Epidermal melanocyte (primary cell): ENCODE data around the gene LCNL1.

Experiments used
- DNase-seq: peaks from one replicate; pipeline ENCODE4 v3.0.0; 2011; ENCODE audit warnings: low spot score; ENCODE audit not compliant: insufficient read length

The LCNL1 gene

DNA sequence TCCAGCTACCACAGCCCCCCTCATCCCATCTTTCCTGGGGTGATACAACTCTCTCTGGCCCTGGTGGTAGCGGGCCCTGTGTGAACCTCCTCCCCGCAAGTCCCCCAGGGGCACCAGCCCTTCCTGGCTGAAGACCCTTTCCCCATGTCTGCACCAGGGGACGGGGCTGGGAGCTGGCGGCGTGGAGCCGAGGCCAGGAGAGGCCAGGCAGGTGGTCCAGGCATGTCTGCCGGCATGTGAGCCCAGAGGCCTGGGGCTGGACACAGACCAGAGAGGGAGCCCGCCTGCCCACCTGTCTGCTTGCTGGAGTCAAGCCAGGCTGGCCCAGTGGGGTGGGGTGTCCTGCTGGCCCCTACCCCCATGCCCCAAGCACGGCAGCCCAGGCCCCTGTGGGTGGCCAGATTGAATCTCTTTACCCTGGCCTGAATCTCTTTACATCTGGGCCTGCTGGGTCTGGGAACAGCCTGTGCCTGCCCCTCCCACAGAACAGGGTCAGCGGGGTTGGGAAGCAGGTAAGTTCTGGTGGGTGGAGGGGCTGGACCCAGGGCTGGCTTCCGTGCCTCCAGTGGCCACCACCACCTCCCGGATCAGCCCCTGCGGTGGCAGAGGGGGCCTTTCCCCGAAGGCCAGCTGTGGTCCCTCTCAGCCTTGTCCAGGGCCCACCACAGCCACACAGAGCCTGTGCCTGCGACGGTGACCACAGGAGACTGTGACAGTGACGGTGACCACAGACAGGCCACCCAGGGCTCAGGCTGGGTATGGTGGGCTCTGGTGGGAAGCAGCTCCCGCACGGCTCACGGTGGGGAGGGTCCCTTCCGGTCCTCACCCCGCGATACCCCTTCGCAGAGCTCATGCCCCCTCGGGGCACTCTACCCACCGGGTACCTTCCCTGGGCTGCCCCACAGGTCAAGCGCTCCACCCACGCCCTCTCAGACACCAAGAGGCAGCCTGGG is 23.6 kb upstream of the LCNL1 start:
- no peak for DNase-seq

DNA sequence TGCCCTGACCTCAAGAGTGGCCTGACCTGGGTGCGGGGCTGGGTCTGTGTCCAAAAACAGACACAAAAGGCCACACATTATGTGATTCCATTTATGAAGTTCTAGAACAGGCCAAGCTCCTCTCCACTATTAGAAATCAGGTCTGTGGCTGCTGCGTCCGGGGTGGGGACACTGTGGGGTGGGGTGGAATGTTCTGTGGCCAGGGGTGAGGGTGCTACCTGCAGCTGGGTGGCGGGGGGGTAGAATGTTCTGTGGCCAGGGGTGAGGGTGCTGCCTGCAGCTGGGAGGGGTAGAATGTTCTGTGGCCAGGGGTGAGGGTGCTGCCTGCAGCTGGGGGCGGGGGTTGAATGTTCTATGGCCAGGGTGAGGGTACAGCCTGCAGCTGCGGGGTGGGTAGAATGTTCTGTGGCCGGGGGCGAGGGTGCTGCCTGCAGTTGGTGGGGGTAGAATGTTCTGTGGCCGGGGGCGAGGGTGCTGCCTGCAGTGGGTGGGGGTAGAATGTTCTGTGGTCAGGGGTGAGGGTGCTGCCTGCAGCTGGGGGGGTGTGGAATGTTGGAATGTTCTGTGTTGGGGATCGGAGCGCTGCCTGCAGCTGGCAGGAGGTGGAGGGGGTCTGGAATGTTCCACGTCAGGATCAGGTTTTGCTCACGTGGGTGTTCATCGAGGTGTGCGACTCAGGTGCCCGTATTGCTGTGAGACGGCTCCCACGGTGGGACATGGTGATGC is 22.4 kb upstream of the LCNL1 start:
- DNase-seq = no peak

DNA sequence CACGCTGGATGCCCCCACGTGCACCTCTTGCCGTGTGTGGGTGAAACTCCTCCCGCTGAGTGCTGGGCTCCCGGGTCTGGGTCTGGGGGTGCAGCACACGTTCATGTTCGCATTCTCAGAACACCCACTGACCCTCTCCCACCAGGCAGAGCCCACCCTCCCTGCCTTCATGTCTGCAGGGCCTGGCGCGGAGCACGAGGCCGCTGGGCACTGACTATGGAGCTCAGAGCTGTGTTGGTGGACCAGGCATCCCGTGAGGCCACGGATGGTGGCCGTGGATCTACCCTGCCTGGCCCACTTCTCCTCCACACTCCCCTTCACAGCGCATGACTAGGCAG is 21.9 kb upstream of the LCNL1 start:
- DNase-seq = no peak

DNA sequence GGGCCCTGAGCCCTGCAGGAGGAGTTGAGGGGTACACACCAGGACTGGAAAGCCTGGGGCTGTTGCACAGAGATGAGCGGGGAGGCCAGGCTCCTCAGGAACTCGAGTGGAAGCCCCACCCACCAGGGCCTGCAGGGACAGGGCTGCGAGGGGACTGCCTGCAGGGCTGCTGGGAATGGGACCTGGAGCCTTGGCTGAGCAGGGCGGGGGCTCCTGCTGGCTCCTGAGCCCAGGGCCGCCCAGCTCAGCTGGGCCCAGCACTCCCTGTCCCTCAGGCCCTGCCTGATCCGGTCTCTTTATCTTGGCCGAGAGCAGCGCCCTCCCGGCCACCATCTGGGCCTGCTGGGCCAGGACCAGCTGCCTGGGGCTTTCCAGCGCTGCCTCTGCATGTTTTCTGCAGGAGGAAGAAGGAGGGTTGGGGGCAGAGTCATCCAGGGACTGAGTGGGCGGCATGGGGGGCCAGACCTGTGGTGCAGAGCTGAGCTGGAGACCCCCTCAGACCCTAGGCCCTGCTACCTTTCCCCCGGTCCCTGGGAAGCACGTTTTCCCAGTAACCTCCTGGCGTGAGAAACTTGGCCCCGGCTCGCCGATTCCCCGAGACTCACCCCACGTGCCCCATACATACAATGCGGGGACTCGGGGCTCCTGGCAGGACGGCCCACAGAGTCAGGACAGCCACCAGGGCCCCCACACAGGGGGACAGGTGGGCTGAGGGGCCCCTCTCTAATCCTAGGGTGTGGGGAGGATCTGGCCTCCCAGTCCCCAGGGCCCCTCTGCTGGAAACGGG is 21.3 kb upstream of the LCNL1 start:
- no peak for DNase-seq

DNA sequence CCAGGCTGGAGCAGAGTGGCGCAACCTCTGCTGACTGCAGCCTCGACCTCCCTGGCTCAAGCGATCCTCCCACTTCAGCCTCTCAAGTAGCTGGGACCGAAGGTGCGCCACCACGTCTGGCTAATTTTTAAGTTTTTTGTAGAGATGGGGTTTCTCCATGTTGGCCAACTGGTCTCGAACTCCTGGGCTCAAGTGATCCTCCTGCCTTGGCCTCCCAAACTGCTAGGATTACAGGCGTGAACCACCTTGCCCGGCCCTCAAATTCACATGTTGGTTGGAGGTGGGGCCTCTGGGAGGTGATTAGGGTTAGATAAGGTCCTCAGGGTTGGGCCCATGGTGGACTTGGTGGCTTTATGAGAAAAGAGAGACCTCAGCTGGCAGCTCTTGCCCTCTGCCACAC is 20.6 kb upstream of the LCNL1 start:
- no peak for DNase-seq

DNA sequence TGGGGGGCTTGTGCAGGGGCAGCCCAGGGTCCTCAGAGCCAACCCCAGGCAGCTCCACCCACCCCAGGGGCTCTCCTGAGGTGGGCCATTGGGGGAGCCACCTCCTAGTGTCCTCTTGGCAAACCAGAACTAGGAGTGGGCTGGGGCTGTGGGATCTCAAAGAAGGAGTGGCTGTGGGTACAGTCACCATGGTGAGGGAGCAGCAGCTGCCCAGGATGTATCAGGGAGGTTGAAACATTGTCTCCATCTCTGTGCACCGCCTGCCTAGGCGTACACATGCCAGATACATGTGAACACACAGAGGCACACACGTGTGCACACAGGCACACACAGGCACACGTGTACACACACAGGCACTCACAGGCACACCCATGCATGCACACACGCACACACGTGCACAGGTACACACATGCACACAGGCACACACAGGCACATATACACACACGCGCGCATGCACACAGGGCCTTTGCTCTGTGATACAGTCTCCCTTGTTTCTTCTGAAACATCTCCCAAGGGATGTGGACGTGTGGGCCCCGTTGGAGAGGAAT is 20.0 kb upstream of the LCNL1 start:
- no peak for DNase-seq

DNA sequence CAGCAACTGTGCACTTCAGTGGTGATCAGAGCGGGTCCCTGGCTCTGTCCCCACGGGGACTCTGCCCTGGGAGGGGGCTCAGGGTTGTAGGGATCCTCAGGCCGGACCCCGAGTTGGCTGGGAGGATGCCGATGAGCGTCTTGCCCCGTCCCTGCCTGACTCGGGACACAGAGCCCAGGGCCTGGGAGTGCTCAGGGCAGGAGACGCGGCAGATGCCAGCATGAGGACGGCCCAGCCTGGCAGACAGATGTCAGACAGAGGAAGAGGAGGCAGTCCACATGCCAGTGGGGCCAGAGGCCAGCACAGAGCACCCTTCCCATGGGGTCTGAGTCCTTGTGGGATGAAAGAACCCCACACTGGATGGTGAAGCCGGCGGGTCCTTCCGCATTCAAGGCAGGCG is 19.5 kb upstream of the LCNL1 start:
- DNase-seq = no peak

DNA sequence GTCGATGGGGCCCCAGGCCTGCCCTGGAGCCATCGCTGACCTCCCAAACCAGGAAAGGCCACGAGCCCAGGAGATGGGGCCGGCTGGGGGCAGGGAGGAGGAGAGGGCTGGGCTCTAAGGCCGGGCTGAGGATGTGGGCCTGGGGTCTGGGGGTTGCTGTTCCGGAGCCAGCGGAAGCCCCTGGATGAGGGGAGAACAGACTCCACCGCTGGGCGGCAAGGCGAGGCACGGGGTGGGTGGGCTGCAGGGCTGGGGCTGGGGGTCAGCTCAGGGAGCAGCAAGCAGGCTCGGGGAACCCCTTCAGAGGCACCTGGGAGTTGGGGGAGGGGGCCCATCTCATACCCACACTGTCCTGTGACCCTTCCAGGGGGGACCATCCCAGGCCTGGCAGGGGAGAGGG is 19.0 kb upstream of the LCNL1 start:
- DNase-seq = no peak

DNA sequence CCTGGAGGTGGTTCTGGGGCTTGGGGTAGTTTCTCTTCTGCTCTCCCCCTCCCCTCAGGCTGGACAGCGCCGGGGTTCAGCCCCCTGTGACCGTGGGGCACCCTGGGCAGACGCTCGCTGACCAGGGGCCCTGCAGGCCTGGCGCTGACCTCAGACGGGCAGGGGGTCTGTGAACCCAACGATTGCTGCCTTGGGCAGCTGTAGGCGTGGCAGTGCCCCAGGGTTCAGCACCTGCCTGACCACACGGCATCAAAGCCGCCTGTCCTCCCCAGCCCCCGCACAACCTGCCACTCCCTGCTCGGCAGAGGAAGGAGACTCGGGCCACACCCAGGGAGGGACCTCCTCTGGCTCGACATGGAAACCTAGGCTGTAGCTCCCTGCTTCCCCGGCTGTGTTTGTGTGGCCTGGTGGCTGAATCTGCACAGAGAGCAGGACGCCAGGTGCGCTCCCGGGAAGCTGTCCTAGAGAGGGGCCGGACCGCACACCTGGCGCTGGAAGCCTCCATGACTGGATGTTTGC is 18.6 kb upstream of the LCNL1 start:
- no peak for DNase-seq

DNA sequence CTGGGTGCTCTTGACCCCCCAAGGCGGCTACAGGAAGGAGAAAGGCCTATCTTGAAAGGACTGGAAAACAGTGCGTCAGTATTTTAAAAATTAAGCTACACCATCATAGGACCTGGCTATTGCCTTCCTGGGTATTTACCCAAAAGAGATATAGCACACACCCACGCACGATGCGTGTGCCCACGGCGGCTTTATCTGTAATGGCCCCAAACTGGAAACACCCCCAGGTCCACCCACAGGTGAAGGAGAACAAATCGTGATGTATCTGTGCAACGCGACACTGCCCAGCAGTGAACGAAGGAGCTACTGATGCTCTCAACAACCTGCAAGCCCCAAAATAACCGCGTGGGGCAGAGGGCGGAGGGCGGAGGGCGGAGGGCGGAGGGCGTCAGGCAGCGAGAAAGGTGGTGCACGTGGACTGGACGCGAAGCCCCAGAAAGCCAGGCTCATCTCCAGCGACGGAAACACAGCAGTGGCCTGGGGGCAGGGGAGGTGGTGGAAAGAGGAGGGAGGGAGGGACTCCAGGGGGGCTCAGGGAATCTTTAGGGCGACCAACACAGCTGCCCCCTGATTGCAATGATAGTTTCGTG is 17.9 kb upstream of the LCNL1 start:
- no peak for DNase-seq

DNA sequence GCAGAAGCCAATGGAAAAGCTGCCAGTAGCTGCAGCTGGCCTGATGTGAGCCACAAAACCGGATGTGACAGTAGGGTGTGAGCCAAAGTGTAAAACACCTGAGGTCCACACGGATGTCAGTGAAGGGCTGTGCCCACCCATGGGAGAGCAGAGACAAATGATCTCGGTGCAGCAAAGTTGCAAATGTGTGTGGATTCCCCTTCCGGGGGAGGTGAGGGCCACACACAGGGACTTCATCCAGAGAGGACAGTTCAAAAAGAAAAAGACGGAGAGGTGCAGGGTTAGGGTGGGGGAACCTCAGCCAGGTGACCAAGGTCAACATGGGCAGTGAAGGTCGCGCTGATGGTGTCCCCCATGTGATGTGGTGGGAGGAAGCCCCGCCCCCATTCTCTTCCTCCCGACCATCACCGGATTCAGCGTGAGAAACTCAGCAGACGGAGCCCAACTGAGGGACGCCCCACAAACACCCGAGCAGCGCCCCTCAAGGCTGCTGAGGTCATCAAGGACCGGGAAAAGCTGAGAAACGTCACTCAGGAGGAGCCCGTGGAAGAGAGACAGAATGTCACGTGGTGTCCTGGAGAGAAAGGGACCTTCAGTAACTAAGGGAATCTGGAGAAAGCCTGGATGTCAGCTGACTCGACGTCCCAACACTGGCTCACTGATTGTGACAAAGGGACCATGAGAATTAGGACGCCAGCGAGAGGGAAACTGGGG is 16.9 kb upstream of the LCNL1 start:
- no peak for DNase-seq

DNA sequence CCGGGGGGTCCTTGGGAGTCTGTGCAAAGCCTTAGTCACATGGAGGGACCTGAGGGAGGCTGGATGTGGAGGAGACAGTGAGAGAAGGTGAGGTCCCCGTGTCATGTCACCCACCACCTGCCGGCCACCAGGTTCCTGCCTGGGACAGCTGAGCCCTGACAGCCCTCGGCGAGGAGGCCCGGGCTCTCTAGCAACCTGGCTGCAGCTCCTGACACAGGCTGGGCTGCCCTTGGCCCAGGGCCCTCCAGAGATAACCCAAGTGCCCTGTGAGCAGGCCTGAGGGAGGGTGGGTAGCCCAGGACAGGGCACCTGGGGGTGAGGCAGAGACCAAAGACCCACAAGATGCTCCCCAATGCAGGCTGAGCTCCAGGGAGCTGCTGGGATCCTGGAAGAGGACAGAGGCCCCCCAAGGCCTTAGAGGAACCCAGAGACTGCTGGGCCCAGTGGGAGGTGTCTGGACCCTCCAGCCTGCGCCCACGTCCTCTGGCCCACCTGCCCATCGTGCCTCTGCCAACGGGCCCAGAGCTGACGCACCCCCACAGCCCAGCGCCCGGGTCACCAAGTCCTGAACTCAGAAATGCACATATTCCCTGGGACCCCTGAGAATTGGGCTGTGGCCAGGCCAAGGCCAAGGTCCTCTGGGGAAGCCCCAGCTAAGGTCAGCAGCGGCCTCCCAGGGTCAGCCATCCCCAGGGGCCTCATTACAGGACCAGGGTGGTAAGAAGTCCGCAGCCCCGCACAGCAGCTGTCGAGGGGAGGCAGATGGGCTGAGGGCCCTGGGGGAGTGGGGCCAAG is 14.3 kb upstream of the LCNL1 start:
- no peak for DNase-seq

DNA sequence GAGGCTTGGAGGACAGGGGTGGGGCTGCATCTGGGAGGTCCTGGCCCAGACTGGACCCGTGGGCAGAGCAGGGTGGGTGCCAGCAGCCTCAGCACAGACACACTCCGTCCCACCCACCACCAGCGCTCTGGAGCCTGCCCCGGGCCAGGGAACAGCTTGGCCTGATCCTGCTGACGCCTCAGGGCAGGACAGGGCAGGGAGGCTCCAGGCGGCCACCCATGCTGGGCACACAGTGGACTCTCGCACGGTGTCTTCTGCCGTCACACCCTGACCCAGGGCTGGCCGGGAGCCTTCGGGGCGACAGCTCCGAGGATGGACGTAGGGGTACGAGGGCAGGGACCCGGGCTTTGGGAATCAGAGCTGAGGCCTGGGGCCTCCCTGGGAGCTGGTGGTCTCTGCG is 13.6 kb upstream of the LCNL1 start:
- DNase-seq = no peak

DNA sequence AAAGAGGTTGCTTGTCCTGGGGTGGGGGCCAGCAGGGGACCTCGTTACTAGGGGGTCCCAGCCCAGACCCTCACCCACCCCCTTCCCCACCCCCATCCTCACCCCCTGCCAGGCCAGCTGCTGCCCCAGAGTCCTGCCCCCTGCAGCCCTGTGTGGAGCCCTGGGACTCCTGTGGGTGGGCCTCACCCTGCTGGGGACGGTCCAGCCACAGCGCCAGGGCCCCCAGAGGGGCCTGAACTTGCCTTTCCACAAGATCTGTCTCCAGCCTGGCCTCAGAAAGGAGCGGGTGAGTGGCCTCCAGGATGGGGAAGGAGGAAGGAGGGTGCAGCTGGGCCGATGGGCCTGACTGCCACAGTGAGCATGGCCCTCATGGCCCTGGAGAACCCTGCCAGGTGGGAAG is 13.0 kb upstream of the LCNL1 start:
- DNase-seq = no peak

DNA sequence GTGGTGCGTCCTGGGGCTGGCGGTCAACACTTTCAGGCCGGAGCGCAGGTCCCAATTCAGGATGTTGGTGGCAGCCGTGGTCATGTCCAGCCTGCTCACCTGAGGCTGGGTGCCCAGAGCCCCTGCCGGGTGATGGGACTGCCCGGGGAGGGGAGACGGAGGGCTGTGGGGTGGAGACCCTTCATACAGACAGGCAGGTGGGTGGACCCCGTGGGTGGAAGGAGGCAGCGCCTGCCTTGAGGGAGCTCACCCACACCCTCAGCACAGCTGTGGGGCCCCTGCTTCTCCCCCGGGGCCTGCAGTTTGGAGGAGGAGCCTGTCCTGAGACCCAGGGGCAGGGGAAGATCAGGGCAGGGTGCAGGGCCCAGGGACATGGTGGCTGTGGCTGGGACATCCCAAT is 12.4 kb upstream of the LCNL1 start:
- DNase-seq = no peak

DNA sequence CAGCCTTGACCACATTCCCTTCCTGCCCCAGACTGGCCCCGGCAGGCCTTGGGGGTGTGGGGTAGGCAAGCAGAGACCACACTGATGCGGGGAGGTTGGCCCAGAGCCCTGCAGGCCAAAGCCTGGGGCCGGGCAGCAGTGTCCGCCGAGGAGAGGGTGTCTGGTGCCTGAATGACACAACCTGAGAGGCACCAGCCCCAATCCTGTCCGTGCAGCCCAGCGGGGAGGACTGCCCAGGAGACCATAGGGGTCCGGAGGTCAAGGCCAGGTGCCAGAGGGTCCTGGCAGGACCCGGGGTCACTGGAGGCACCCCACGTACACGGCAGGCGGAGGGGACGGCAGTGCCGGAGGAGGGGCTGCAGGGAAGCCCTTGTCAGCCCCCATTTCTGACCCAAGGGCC is 11.0 kb upstream of the LCNL1 start:
- DNase-seq = no peak

DNA sequence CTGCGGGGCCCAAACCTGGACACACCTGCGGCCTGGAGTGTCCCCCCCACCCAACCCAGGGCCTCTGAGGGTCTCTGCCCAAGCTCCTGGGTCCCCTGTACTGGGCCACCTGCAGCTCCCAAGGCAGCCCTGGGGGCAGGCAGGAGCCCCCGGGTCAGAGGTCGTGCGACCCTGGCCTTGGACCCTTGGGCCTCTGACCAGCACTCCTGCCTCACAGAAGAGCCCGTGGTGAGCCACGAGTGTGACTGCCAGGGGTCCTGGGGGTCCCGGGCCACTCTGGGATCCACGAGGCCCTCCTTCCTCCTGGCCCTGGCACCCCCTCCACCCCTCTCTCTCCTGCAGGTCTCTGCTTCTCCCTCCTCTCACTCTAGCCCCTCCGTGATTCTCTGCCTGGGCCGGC is 10.5 kb upstream of the LCNL1 start:
- DNase-seq = no peak

DNA sequence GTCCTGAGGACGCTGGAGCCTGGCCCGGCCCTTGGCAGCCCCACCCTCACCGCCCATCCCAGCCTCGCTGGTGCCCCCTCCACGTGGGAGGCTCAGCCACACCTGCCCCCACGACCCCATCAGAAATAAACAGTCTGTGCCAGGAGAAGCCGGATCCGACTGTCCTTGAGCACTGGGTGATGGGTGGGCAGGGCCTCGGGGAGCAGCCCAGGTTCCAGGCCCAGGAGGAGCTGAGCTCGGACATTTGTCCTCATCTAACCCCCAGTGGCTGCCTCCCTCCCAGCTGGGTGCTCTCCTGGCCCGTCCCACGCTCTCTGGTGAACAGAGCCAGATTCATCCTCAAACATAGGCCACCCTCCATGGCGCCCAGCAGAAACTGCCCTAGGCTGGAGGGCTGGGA is 10.1 kb upstream of the LCNL1 start:
- DNase-seq = no peak
